ENCODE results near the gene FOXO3. TPM values are rescaled to one million over a fixed set of nuclear protein-coding genes. Genes with fewer than 3 reads are reported as not detected.

The FOXO3 gene
- total RNA-seq, 2 donors from 2014 or later = 2.1 to 4.8 TPM

GRCh38 chr6:108604156-108604555, 43.4 kb downstream of the FOXO3 start:
- Mint-ChIP-seq H3K36me3 (no peaks in the 10 kb centered on the region), H3K27ac (no peak overlapping the region), H3K9me3 (no peaks in the 10 kb centered on the region)
- DNase-seq (ENCODE audit: low spot score in 2 of 2) (no peak), ATAC-seq (no peak)

- DNase-seq (ENCODE audit: low spot score in 2 of 2) = no peak
These were observed 45.6 kb downstream of the FOXO3 start for GRCh38 chr6:108606250-108606690.

GRCh38 chr6:108608453-108609275, 47.9 kb downstream of the FOXO3 start:
- DNase-seq (ENCODE audit: low spot score in 2 of 2) = no peak
- ATAC-seq = no peak
- peaks cover 0 to 4% of the 10 kb centered on the region in 2 donors for H3K9me3 Mint-ChIP-seq
- peaks cover 0 to 7% of the 10 kb centered on the region in 2 donors for H3K36me3 Mint-ChIP-seq
- H3K27ac Mint-ChIP-seq = no peak overlapping the region

More at GRCh38 chr6:108606250-108606690, 45.6 kb downstream of the FOXO3 start:
- no peaks in the 10 kb centered on the region for H3K36me3 Mint-ChIP-seq
- H3K27ac Mint-ChIP-seq = no peak overlapping the region
- no peaks in the 10 kb centered on the region for H3K9me3 Mint-ChIP-seq
- no peak for ATAC-seq

GRCh38 chr6:108609276-108609769, 48.6 kb downstream of the FOXO3 start:
- peaks cover 0 to 7% of the 10 kb centered on the region in 2 donors for H3K36me3 Mint-ChIP-seq
- peaks cover 0 to 4% of the 10 kb centered on the region in 2 donors for H3K9me3 Mint-ChIP-seq
- DNase-seq (ENCODE audit: low spot score in 2 of 2) (no peak), ATAC-seq (no peak)
- no peak overlapping the region for H3K27ac Mint-ChIP-seq

- ATAC-seq (no peak), DNase-seq (ENCODE audit: low spot score in 2 of 2) (no peak)
- peaks cover 0 to 4% of the 10 kb centered on the region in 2 donors for H3K9me3 Mint-ChIP-seq
- peaks cover 0 to 7% of the 10 kb centered on the region in 2 donors for H3K36me3 Mint-ChIP-seq
- H3K27ac Mint-ChIP-seq = peak overlapping the region in 1 of 2 donors; percentile 48
These were observed 49.6 kb downstream of the FOXO3 start for GRCh38 chr6:108610270-108610839.

GRCh38 chr6:108610957-108611586, 50.4 kb downstream of the FOXO3 start:
- ATAC-seq (no peak), DNase-seq (ENCODE audit: low spot score in 2 of 2) (no peak)
- no peak overlapping the region for H3K27ac Mint-ChIP-seq
- H3K9me3 Mint-ChIP-seq = peaks cover 0 to 4% of the 10 kb centered on the region in 2 donors
- H3K36me3 Mint-ChIP-seq = peaks cover 0 to 7% of the 10 kb centered on the region in 2 donors

GRCh38 chr6:108612852-108613251, 52.1 kb downstream of the FOXO3 start:
- no peak for DNase-seq (ENCODE audit: low spot score in 2 of 2)

GRCh38 chr6:108616544-108616943, 55.8 kb downstream of the FOXO3 start:
- H3K36me3 Mint-ChIP-seq = peaks cover 0 to 7% of the 10 kb centered on the region in 2 donors
- peaks cover 0 to 4% of the 10 kb centered on the region in 2 donors for H3K9me3 Mint-ChIP-seq
- DNase-seq (ENCODE audit: low spot score in 2 of 2) (no peak), ATAC-seq (no peak)
- H3K27ac Mint-ChIP-seq = no peak overlapping the region

More at GRCh38 chr6:108612852-108613251, 52.1 kb downstream of the FOXO3 start:
- H3K9me3 Mint-ChIP-seq = peaks cover 0 to 4% of the 10 kb centered on the region in 2 donors
- no peak for ATAC-seq
- H3K36me3 Mint-ChIP-seq = peaks cover 0 to 7% of the 10 kb centered on the region in 2 donors
- no peak overlapping the region for H3K27ac Mint-ChIP-seq

- no peak overlapping the region for H3K27ac Mint-ChIP-seq
- ATAC-seq = no peak
- DNase-seq (ENCODE audit: low spot score in 2 of 2) = no peak
- peaks cover 0 to 7% of the 10 kb centered on the region in 2 donors for H3K36me3 Mint-ChIP-seq
- H3K9me3 Mint-ChIP-seq = peaks cover 0 to under 1% of the 10 kb centered on the region in 2 donors
These were observed 56.3 kb downstream of the FOXO3 start for GRCh38 chr6:108616973-108617372.

- DNase-seq (ENCODE audit: low spot score in 2 of 2) (no peak), ATAC-seq (no peak)
- Mint-ChIP-seq H3K9me3 (no peaks in the 10 kb centered on the region), H3K36me3 (no peaks in the 10 kb centered on the region), H3K27ac (no peak overlapping the region)
These were observed 58.0 kb downstream of the FOXO3 start for GRCh38 chr6:108618623-108619152.

- ATAC-seq (no peak), DNase-seq (ENCODE audit: low spot score in 2 of 2) (no peak)
- Mint-ChIP-seq H3K36me3 (no peaks in the 10 kb centered on the region), H3K9me3 (no peaks in the 10 kb centered on the region), H3K27ac (no peak overlapping the region)
These were observed 58.9 kb downstream of the FOXO3 start for GRCh38 chr6:108619431-108620197.

GRCh38 chr6:108621117-108621516, 60.4 kb downstream of the FOXO3 start:
- ATAC-seq = peak; percentile 58 to 92
- Mint-ChIP-seq H3K27ac (no peak overlapping the region), H3K9me3 (no peaks in the 10 kb centered on the region), H3K36me3 (no peaks in the 10 kb centered on the region)
- DNase-seq (ENCODE audit: low spot score in 2 of 2) = no peak

GRCh38 chr6:108622641-108623298, 62.1 kb downstream of the FOXO3 start:
- ATAC-seq (no peak), DNase-seq (ENCODE audit: low spot score in 2 of 2) (no peak)
- no peaks in the 10 kb centered on the region for H3K36me3 Mint-ChIP-seq
- H3K27ac Mint-ChIP-seq = no peak overlapping the region
- H3K9me3 Mint-ChIP-seq = no peaks in the 10 kb centered on the region

GRCh38 chr6:108623995-108624394, 63.3 kb downstream of the FOXO3 start:
- no peak overlapping the region for H3K27ac Mint-ChIP-seq
- no peaks in the 10 kb centered on the region for H3K9me3 Mint-ChIP-seq
- no peaks in the 10 kb centered on the region for H3K36me3 Mint-ChIP-seq
- DNase-seq (ENCODE audit: low spot score in 2 of 2) (no peak), ATAC-seq (no peak)

GRCh38 chr6:108625581-108625980, 64.9 kb downstream of the FOXO3 start:
- ATAC-seq = no peak
- Mint-ChIP-seq H3K9me3 (no peaks in the 10 kb centered on the region), H3K36me3 (no peaks in the 10 kb centered on the region), H3K27ac (no peak overlapping the region)
- no peak for DNase-seq (ENCODE audit: low spot score in 2 of 2)

GRCh38 chr6:108626777-108627176, 66.1 kb downstream of the FOXO3 start:
- Mint-ChIP-seq H3K9me3 (no peaks in the 10 kb centered on the region), H3K36me3 (no peaks in the 10 kb centered on the region), H3K27ac (no peak overlapping the region)
- ATAC-seq = no peak
- no peak for DNase-seq (ENCODE audit: low spot score in 2 of 2)

All from activated naive CD4-positive, alpha-beta T cell treated with anti-CD3 and anti-CD28 coated beads, Interleukin-2, amount 50 U/mL, for 72 hours (primary cell).